Skeletal muscle satellite cell (primary cell): ENCODE measurements around the gene NCAPD3.
"Not testable (repeated sequence)": the region's sequence is repeated elsewhere in the genome, so short reads cannot be mapped to it uniquely, and the experiment has no call there.

Source experiments
- H3K27me3 ChIP-seq: 2 replicates; pipeline ENCODE4 v1.7.0; 2013; ENCODE audit warnings: low read length; ENCODE audit not compliant: control insufficient read depth, insufficient read depth
- H3K36me3 ChIP-seq: 2 replicates; pipeline ENCODE4 v1.7.0; 2013; ENCODE audit warnings: mild to moderate bottlenecking, control low read depth, low read length; ENCODE audit not compliant: insufficient read depth
- H3K4me1 ChIP-seq: 2 replicates; pipeline ENCODE4 v1.7.0; 2013; ENCODE audit warnings: low read length; ENCODE audit not compliant: control insufficient read depth, insufficient read depth
- H3K4me2 ChIP-seq: 2 replicates; pipeline ENCODE4 v1.7.0; 2013; ENCODE audit warnings: mild to moderate bottlenecking, low read length
- H3K4me3 ChIP-seq: 2 replicates; pipeline ENCODE4 v1.7.0; 2013; ENCODE audit warnings: low read length
- H3K9ac ChIP-seq: 2 replicates; pipeline ENCODE4 v1.7.0; 2013; ENCODE audit warnings: mild to moderate bottlenecking, low read depth, low read length, moderate library complexity
- H3K9me3 ChIP-seq: replicated peaks from 2 replicates; pipeline ENCODE4 v1.7.0; 2013; ENCODE audit warnings: mild to moderate bottlenecking, control low read depth, low read length

The NCAPD3 gene

GRCh38 chr11:134120143-134120850 is 103.5 kb downstream of the NCAPD3 start:
- peak overlapping the region; percentile 55 for H3K4me3 ChIP-seq
- H3K36me3 ChIP-seq = no peaks in the 10 kb centered on the region
- H3K27me3 ChIP-seq = no peaks in the 10 kb centered on the region
- H3K4me2 ChIP-seq = peak overlapping the region; percentile 75
- H3K4me1 ChIP-seq = peaks cover 45% of the 10 kb centered on the region
- peak overlapping the region; percentile 61 for H3K9ac ChIP-seq
- H3K9me3 ChIP-seq = no peaks in the 10 kb centered on the region

- no peaks in the 10 kb centered on the region for H3K36me3 ChIP-seq
- H3K9me3 ChIP-seq = no peaks in the 10 kb centered on the region
- peak overlapping the region; percentile 75 for H3K4me2 ChIP-seq
- H3K27me3 ChIP-seq = no peaks in the 10 kb centered on the region
- H3K9ac ChIP-seq = peak overlapping the region; percentile 61
- H3K4me1 ChIP-seq = peaks cover 37% of the 10 kb centered on the region
- H3K4me3 ChIP-seq = no peak overlapping the region
Measured at GRCh38 chr11:134119094-134119493, 104.7 kb downstream of the NCAPD3 start.

- no peaks in the 10 kb centered on the region for H3K36me3 ChIP-seq
- no peaks in the 10 kb centered on the region for H3K27me3 ChIP-seq
- H3K9me3 ChIP-seq = no peaks in the 10 kb centered on the region
- no peak overlapping the region for H3K4me3 ChIP-seq
- H3K4me2 ChIP-seq = no peak overlapping the region
- no peak overlapping the region for H3K9ac ChIP-seq
- H3K4me1 ChIP-seq = peaks cover 37% of the 10 kb centered on the region
Measured at GRCh38 chr11:134118006-134118405, 105.8 kb downstream of the NCAPD3 start.

- Histone ChIP-seq H3K4me1 (peaks cover 31% of the 10 kb centered on the region), H3K36me3 (no peaks in the 10 kb centered on the region), H3K4me3 (no peak overlapping the region), H3K9ac (no peak overlapping the region), H3K27me3 (no peaks in the 10 kb centered on the region), H3K9me3 (no peaks in the 10 kb centered on the region), H3K4me2 (no peak overlapping the region)
Measured at GRCh38 chr11:134116210-134116609, 107.6 kb downstream of the NCAPD3 start.

- H3K4me1 ChIP-seq = not testable (repeated sequence)
Measured at GRCh38 chr11:134113787-134114186, 110.0 kb downstream of the NCAPD3 start.

GRCh38 chr11:134110252-134110815 is 113.4 kb downstream of the NCAPD3 start:
- Histone ChIP-seq H3K4me2 (no peak overlapping the region), H3K4me1 (no peaks in the 10 kb centered on the region), H3K9ac (no peak overlapping the region), H3K9me3 (no peaks in the 10 kb centered on the region), H3K4me3 (no peak overlapping the region), H3K27me3 (no peaks in the 10 kb centered on the region), H3K36me3 (no peaks in the 10 kb centered on the region)

More at GRCh38 chr11:134113787-134114186, 110.0 kb downstream of the NCAPD3 start:
- not testable (repeated sequence) for H3K9me3 ChIP-seq, H3K27me3 ChIP-seq, H3K4me3 ChIP-seq, H3K36me3 ChIP-seq, H3K9ac ChIP-seq, H3K4me2 ChIP-seq
